Vagina (tissue), 2 donors: ENCODE measurements around the gene NR3C2. TPM values are rescaled to one million over a fixed set of nuclear protein-coding genes. Genes with fewer than 3 reads are reported as not detected.

ENCODE experiments used
- DNase-seq, 2 donors: peaks; one replicate each; pipeline ENCODE4 v3.0.0-alpha.2; 2017; ENCODE audit errors: extremely low spot score in 2 of 2
- H3K27ac ChIP-seq: fragments of 200-600 bp; sonication (generic); one replicate; pipeline ENCODE4 v1.5.1; 2019
- H3K27me3 ChIP-seq: fragments of 200-600 bp; sonication (generic); one replicate; pipeline ENCODE4 v1.5.1; 2019
- H3K36me3 ChIP-seq, 2 donors: fragments of 200-600 bp; sonication (generic); one replicate each; pipeline ENCODE4 v1.5.1; 2017 to 2019
- H3K4me1 ChIP-seq: fragments of 200-600 bp; sonication (generic); one replicate; pipeline ENCODE4 v1.5.1; 2019
- H3K4me3 ChIP-seq, 2 donors: fragments of 200-600 bp; sonication (generic); 1 replicate in 1 of 2; 2 replicates in 1 of 2; pipeline ENCODE4 v1.5.1; 2016 to 2019
- H3K9me3 ChIP-seq: fragments of 200-600 bp; sonication (generic); one replicate; pipeline ENCODE4 v1.5.1; 2019
- CTCF ChIP-seq, 3 experiments: fragments of 450-650 bp in 2 of 3; fragments of 200-600 bp in 1 of 3; sonication (generic) in 1 of 3; IDR thresholded peaks; one replicate each; pipeline ENCODE4 v1.5.1; 2017 to 2019; ENCODE audit warnings: antibody characterized with exemption in 3 of 3, mild to moderate bottlenecking in 2 of 3, moderate library complexity in 2 of 3
- POLR2A ChIP-seq, 2 donors: fragments of 450-650 bp; IDR thresholded peaks; one replicate each; pipeline ENCODE4 v1.6.1; 2017; ENCODE audit warnings: antibody characterized with exemption in 2 of 2, mild to moderate bottlenecking in 2 of 2, moderate library complexity in 2 of 2
- POLR2AphosphoS5 ChIP-seq, 2 donors: sonication (generic); formaldehyde crosslinking; IDR thresholded peaks; one replicate each; pipeline ENCODE4 v1.9.0; 2017; ENCODE audit warnings: antibody characterized with exemption in 2 of 2, mild to moderate bottlenecking in 2 of 2, low read depth in 1 of 2; ENCODE audit not compliant: insufficient read depth in 1 of 2
- intact Hi-C: fragments of 100-400 bp; cut with DNase I; formaldehyde crosslinking; loops from one replicate; pipeline ENCODE4 v1.15.1; 2023
- total RNA-seq: library from RNA; depleted of rRNA; stranded (reverse); fragments of >200 nt; gene quantifications from one replicate; pipeline ENCODE4 v1.2.3, GENCODE V29; 2016

The NR3C2 gene
- total RNA-seq, 1 donor from 2014 or later: 9.6 TPM

DNA sequence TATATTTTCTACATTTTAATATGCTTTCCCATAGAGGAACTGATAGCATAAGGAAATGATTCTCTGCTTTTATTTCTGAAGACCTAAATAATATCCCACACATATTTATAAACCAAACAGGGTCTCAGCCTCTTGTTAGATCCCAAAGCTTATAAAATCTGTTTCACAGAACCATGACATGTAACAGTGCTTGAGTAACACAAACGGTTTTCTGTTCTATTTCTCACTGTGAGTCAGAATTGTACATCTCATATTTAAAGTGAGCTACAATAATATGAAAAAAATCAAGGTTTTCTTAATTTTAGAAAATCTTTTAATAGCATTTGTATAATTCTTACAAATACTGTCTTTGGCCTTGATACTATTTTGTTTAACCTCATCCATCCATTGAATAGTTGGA lies 51.2 kb downstream of the NR3C2 start:
- no peak overlapping the region for H3K4me3 ChIP-seq
- H3K27me3 ChIP-seq: no peaks in the 10 kb centered on the region
- H3K36me3 ChIP-seq: no peaks in the 10 kb centered on the region
- intact Hi-C loops: no loop called here
- H3K27ac ChIP-seq: no peak overlapping the region
- TF ChIP-seq POLR2AphosphoS5 (IDR thresholded peaks at IDR 0.05; ENCODE audit: insufficient read depth in 1 of 2, low read depth in 1 of 2): no peak
- no peak for TF ChIP-seq CTCF (IDR thresholded peaks at IDR 0.05)
- TF ChIP-seq POLR2A (IDR thresholded peaks at IDR 0.05): no peak
- no peaks in the 10 kb centered on the region for H3K9me3 ChIP-seq
- no peaks in the 10 kb centered on the region for H3K4me1 ChIP-seq
- no peak for DNase-seq

- DNase-seq: no peak
- Histone ChIP-seq H3K9me3 (no peaks in the 10 kb centered on the region), H3K27me3 (no peaks in the 10 kb centered on the region), H3K27ac (no peak overlapping the region), H3K36me3 (no peaks in the 10 kb centered on the region), H3K4me3 (no peak overlapping the region), H3K4me1 (no peaks in the 10 kb centered on the region)
- no peak for TF ChIP-seq POLR2AphosphoS5 (IDR thresholded peaks at IDR 0.05; ENCODE audit: insufficient read depth in 1 of 2, low read depth in 1 of 2)
- no peak for TF ChIP-seq POLR2A (IDR thresholded peaks at IDR 0.05)
- no peak for TF ChIP-seq CTCF (IDR thresholded peaks at IDR 0.05)
- intact Hi-C loops: no loop called here
Observed at GRCh38 chr4:148390311-148390710, 51.9 kb downstream of the NR3C2 start.

- TF ChIP-seq POLR2AphosphoS5 (IDR thresholded peaks at IDR 0.05; ENCODE audit: insufficient read depth in 1 of 2, low read depth in 1 of 2) (no peak), POLR2A (IDR thresholded peaks at IDR 0.05) (no peak), CTCF (IDR thresholded peaks at IDR 0.05) (no peak)
- H3K4me3 ChIP-seq: no peak overlapping the region
- H3K27ac ChIP-seq: no peak overlapping the region
- no peaks in the 10 kb centered on the region for H3K9me3 ChIP-seq
- peaks cover 9% of the 10 kb centered on the region for H3K4me1 ChIP-seq
- no peaks in the 10 kb centered on the region for H3K27me3 ChIP-seq
- intact Hi-C loops: loop anchor here (5.0 kb wide), 1 partner anchor 177 kb away; no protein-coding TSS in a partner anchor
- no peak for DNase-seq
- no peaks in the 10 kb centered on the region for H3K36me3 ChIP-seq
Observed at GRCh38 chr4:148380291-148380690, 61.9 kb downstream of the NR3C2 start.

- intact Hi-C loops: no loop called here
- Histone ChIP-seq H3K27me3 (no peaks in the 10 kb centered on the region), H3K9me3 (no peaks in the 10 kb centered on the region), H3K4me3 (no peak overlapping the region), H3K27ac (no peak overlapping the region), H3K36me3 (no peaks in the 10 kb centered on the region), H3K4me1 (peaks cover 17% of the 10 kb centered on the region)
- DNase-seq: no peak
- TF ChIP-seq CTCF (IDR thresholded peaks at IDR 0.05): no peak
- no peak for TF ChIP-seq POLR2AphosphoS5 (IDR thresholded peaks at IDR 0.05; ENCODE audit: insufficient read depth in 1 of 2, low read depth in 1 of 2)
- no peak for TF ChIP-seq POLR2A (IDR thresholded peaks at IDR 0.05)
Observed at GRCh38 chr4:148376151-148376550, 66.1 kb downstream of the NR3C2 start.

- no peak for DNase-seq
- peaks cover 17% of the 10 kb centered on the region for H3K4me1 ChIP-seq
- H3K4me3 ChIP-seq: no peak overlapping the region
- no peak overlapping the region for H3K27ac ChIP-seq
- no peaks in the 10 kb centered on the region for H3K27me3 ChIP-seq
- H3K9me3 ChIP-seq: no peaks in the 10 kb centered on the region
- no peak for TF ChIP-seq POLR2A (IDR thresholded peaks at IDR 0.05)
- no peak for TF ChIP-seq CTCF (IDR thresholded peaks at IDR 0.05)
- no peaks in the 10 kb centered on the region for H3K36me3 ChIP-seq
- intact Hi-C loops: no loop called here
Observed at GRCh38 chr4:148375584-148375983, 66.6 kb downstream of the NR3C2 start.
